GM12878 (cell line): ENCODE data around the gene PSMB7. TPM values are rescaled to one million over a fixed set of nuclear protein-coding genes. Genes with fewer than 3 reads are reported as not detected.

Source experiments
- ATAC-seq: fragments of 200-7000 bp; cut with Tn5 transposase; 3 replicates; pipeline ENCODE4 v1.9.1; 2020; ENCODE audit warnings: mild to moderate bottlenecking, moderate library complexity
- BruUV-seq: library from RNA; stranded (reverse); fragments of 400-500 nt; replicated peaks from 2 replicates; lab custom pipeline; 2021; lab: Mats Ljungman, UMichigan
- CTCF ChIA-PET: fragments of 300-600 bp; sonication (Branson Sonifier 250); formaldehyde crosslinking; extraction: SDS; loops from one replicate; lab custom pipeline; 2021; ENCODE audit warnings: inconsistent platforms; lab: Yijun Ruan, JAX
- POLR2A ChIA-PET: fragments of 350-600 bp; formaldehyde crosslinking; extraction: SDS; loops from one replicate; lab custom pipeline; 2021; ENCODE audit warnings: inconsistent platforms; lab: Charles Lee
- RAD21 ChIA-PET: fragments of 300-600 bp; sonication (Branson Sonifier 250); formaldehyde crosslinking; loops from one replicate; lab custom pipeline; 2023; ENCODE audit warnings: antibody characterized with exemption; ENCODE audit not compliant: unreplicated experiment; lab: Charles Lee
- SMC1A ChIA-PET: fragments of 300-600 bp; sonication (Branson Sonifier 250); formaldehyde crosslinking; loops from one replicate; lab custom pipeline; 2023; ENCODE audit not compliant: unreplicated experiment, uncharacterized antibody; lab: Charles Lee
- DNase-seq: peaks from one replicate; pipeline ENCODE4 v3.0.0-alpha.2; 2011; ENCODE audit warnings: low read depth, low spot score
- FAIRE-seq: peaks from 3 replicates; lab custom pipeline; 2011; peaks lifted over from hg19 to GRCh38; lab: Jason Lieb, UNC
- H2AFZ ChIP-seq: 2 replicates; pipeline ENCODE4 v1.6.0; 2011; ENCODE audit warnings: low read depth, low read length, control low read depth; ENCODE audit not compliant: control insufficient read depth
- H3K27ac ChIP-seq: 2 replicates; pipeline ENCODE4 v1.5.1; 2011; ENCODE audit warnings: control low read depth; ENCODE audit not compliant: control insufficient read depth, insufficient read depth
- H3K27me3 ChIP-seq, 2 experiments: replicated peaks in 1 of 2; 2 replicates each; pipeline versions ENCODE4 v1.6.0 to v1.6.1; 2011; ENCODE audit warnings: low read length in 1 of 2; ENCODE audit not compliant: control insufficient read depth in 2 of 2, insufficient read depth in 2 of 2
- H3K36me3 ChIP-seq, 2 experiments: 2 replicates each; pipeline ENCODE4 v1.5.1; 2011; ENCODE audit warnings: low read length in 1 of 2; ENCODE audit not compliant: control insufficient read depth in 2 of 2, insufficient read depth in 2 of 2
- H3K4me1 ChIP-seq: 2 replicates; pipeline ENCODE4 v1.6.1; 2011; ENCODE audit warnings: mild to moderate bottlenecking, low read length, moderate library complexity, mixed read lengths; ENCODE audit not compliant: control insufficient read depth, insufficient read depth
- H3K4me2 ChIP-seq: 2 replicates; pipeline ENCODE4 v1.6.0; 2011; ENCODE audit warnings: control low read depth; ENCODE audit not compliant: control insufficient read depth, insufficient read depth
- H3K4me3 ChIP-seq: fragments of 200-600 bp; sonication (generic); 2 replicates; pipeline ENCODE4 v1.5.1; 2016
- H3K79me2 ChIP-seq: 2 replicates; pipeline ENCODE4 v1.6.0; 2011; ENCODE audit warnings: low read length; ENCODE audit not compliant: control insufficient read depth, insufficient read depth
- H3K9ac ChIP-seq: 2 replicates; pipeline ENCODE4 v1.8.0; 2011; ENCODE audit warnings: low read length, control low read depth, mixed read lengths; ENCODE audit not compliant: control insufficient read depth, insufficient read depth
- H3K9me3 ChIP-seq: replicated peaks from 3 replicates; pipeline ENCODE4 v1.5.1; 2011; ENCODE audit warnings: mild to moderate bottlenecking, low read length; ENCODE audit not compliant: control insufficient read depth, insufficient read depth
- H4K20me1 ChIP-seq: 2 replicates; pipeline ENCODE4 v1.6.0; 2011; ENCODE audit not compliant: control insufficient read depth, insufficient read depth
- CEBPB ChIP-seq, 2 experiments: fragments of 150-350 bp in 1 of 2; IDR thresholded peaks; 2 replicates each; pipeline ENCODE4 v1.6.1; 2012 to 2014; ENCODE audit warnings: low read depth in 2 of 2, low read length in 2 of 2, borderline replicate concordance in 1 of 2, inconsistent platforms in 1 of 2
- POLR2A ChIP-seq: IDR thresholded peaks from 2 replicates; pipeline ENCODE4 v1.6.1; 2011; ENCODE audit warnings: low read depth, mild to moderate bottlenecking, low read length
- POLR2AphosphoS5 ChIP-seq: IDR thresholded peaks from 2 replicates; pipeline ENCODE4 v1.6.1; 2011; ENCODE audit warnings: mild to moderate bottlenecking, low read length, inconsistent platforms
- ZNF24 ChIP-seq: fragments of 450-650 bp; IDR thresholded peaks from 2 replicates; pipeline ENCODE4 v1.6.1; 2017; ENCODE audit warnings: antibody characterized with exemption, mild to moderate bottlenecking
- WGBS: methylation state at CpG from one replicate; pipeline ENCODE4 v1.1.6; 2016; ENCODE audit warnings: low lambda C conversion rate; ENCODE audit not compliant: insufficient replicate concordance, insufficient coverage; ENCODE audit errors: missing lambda C conversion rate; 5-methylcytosine and 5-hydroxymethylcytosine counted together
- in situ Hi-C: fragments of 300-500 bp; cut with MboI; formaldehyde crosslinking; loops from 9 replicates; pipeline ENCODE4 v1.14.3; 2018; ENCODE audit warnings: mixed read lengths
- intact Hi-C: fragments of 100-400 bp; cut with micrococcal nuclease; formaldehyde crosslinking; loops from one replicate; pipeline ENCODE4 v1.14.2; 2022; ENCODE audit not compliant: unreplicated experiment
- polyA plus RNA-seq, 11 experiments: library from polyadenylated mRNA; depleted of rRNA in 4 of 11; unstranded in 6 of 11; stranded (reverse) in 5 of 11; fragments of >200 nt; fragmentation: Nextera tagmentation in 4 of 11; fragmentation: Illumina TruSeq in 1 of 11; extraction: Ambion mirVana in 4 of 11; extraction: Trizol in 1 of 11; gene quantifications; 1 replicate in 1 of 11; 2 replicates in 10 of 11; pipeline versions ENCODE4 v1.2.1 to v1.2.3, GENCODE V29; 2011 to 2016; ENCODE audit warnings: inconsistent platforms in 2 of 11, missing spikeins in 2 of 11, low read depth in 1 of 11
- total RNA-seq, 4 experiments: library from RNA; depleted of rRNA in 3 of 4; stranded (reverse); fragments of >200 nt in 3 of 4; fragmentation: Illumina TruSeq in 1 of 4; extraction: Trizol in 1 of 4; gene quantifications; 2 replicates each; pipeline versions ENCODE4 v1.2.1 to v1.2.3, GENCODE V29; 2013 to 2021

The PSMB7 gene
- total and polyA plus RNA-seq, 10 of the 15 experiments (the other 5 are each of a cell fraction or from before 2014, with no cell fraction given), result 174 to 564 (median 268) TPM

DNA sequence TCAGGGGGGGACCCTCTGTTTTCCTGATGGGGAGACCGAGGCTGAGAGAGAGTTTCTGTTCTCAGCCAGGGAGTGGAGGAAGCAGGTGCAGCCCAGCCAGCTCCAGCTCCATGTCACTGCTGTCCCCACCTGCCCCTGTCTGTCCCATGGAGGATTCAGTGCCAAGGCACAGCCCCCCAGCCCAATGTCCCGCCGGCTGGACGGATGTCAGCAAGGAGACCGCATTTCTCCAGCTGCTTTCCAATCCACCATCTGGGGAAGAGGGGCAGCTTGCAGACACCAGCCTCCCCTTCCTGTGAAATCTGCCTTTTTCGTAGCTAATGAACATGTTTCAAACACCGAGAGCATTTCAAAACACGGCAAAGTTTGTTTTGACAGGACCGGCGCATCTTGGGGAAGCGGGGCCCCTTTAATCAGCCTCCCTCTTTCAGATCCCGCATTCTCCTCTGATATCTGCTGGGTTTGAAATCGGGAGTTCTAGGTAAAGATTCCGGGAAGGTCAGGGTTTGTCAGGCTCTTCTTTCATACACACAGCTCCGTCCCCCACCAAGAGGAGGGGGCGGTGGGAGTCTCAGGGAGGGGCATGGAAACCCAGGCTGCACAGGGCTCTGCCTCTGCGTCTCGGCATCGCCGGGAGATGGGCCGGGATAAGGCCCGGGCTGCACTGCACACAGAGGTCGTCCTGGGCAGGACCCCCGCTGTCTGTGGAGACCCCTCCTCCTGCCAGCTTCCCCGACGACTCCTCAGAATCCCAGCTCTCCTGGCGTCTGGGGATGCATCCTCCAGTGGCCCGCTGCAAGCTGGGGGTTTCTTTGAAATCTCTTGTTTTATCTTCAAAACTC is 82.7 kb downstream of the PSMB7 start:
- in situ Hi-C loops, result no loop called here
- H3K36me3 ChIP-seq, result peaks cover 26 to 48% of the 10 kb centered on the region in 2 experiments
- WGBS, result 88% methylated on average over 24 of the region's 28 CpGs
- H3K9ac ChIP-seq, result no peak overlapping the region
- no peak for ATAC-seq
- TF ChIP-seq CEBPB (IDR thresholded peaks at IDR 0.05; ENCODE audit: borderline replicate concordance in 1 of 2, low read depth in 2 of 2, low read length in 2 of 2) (no peak), POLR2A (peak; percentile 41; the same call in 1 of the 2 replicates)
- TF ChIP-seq, all 136 proteins: peak for 1
- no peak overlapping the region for H3K4me2 ChIP-seq
- H3K4me3 ChIP-seq, result no peak overlapping the region
- ChIA-PET POLR2A (no interaction called here), SMC1A (no interaction called here), CTCF (interaction anchor here (1.0 kb wide), 1 partner anchor 206 kb away, joined by 5 read pairs; no protein-coding TSS in a partner anchor), RAD21 (interaction anchor here (1.2 kb wide), 2 partner anchors 201 to 209 kb away, joined by 3 read pairs; no protein-coding TSS in a partner anchor)
- no peaks in the 10 kb centered on the region for H3K79me2 ChIP-seq
- no TSS peak for BruUV-seq
- FAIRE-seq (no peak), DNase-seq (no peak)
- intact Hi-C loops, result no loop called here
- no peaks in the 10 kb centered on the region for H3K27me3 ChIP-seq
- no peaks in the 10 kb centered on the region for H4K20me1 ChIP-seq
- no peak overlapping the region for H3K27ac ChIP-seq
- H2AFZ ChIP-seq, result no peak overlapping the region
- H3K9me3 ChIP-seq, result no peaks in the 10 kb centered on the region; the same call in 2 of the 3 replicates
- no peaks in the 10 kb centered on the region for H3K4me1 ChIP-seq

DNA sequence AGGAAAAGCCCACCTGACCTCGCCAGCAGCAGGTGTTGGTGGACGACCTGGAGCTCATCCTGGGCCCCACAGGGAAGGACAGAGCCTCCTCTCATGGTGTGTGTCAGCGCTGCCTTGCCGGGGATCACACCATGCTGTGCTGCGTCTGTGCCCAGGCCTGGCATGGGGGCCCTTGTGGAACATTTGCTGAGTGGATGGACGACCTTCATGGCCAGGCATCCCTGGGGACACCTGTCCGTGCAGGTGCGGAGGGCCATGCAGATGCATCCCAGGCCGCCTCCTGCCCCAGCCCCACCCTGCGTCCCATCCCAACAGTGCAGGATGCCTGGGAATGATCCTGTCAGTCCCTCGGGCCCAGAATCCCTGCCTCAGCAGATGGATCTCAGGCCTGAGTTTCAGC is 83.7 kb downstream of the PSMB7 start:
- no peak for DNase-seq
- Histone ChIP-seq H2AFZ (no peak overlapping the region), H3K4me2 (no peak overlapping the region), H3K4me3 (no peak overlapping the region), H3K36me3 (peaks cover 29 to 54% of the 10 kb centered on the region in 2 experiments), H3K9ac (no peak overlapping the region), H3K79me2 (no peaks in the 10 kb centered on the region; the same call in 1 of the 2 replicates), H3K27ac (no peak overlapping the region), H3K4me1 (no peaks in the 10 kb centered on the region), H3K9me3 (no peaks in the 10 kb centered on the region; the same call in 2 of the 3 replicates), H3K27me3 (no peaks in the 10 kb centered on the region), H4K20me1 (no peaks in the 10 kb centered on the region)
- ChIA-PET RAD21 (interaction anchor here (1.2 kb wide), 1 partner anchor 200 kb away, joined by 3 read pairs; no protein-coding TSS in a partner anchor), CTCF (interaction anchor here (0.9 kb wide), 1 partner anchor 203 kb away, joined by 3 read pairs; no protein-coding TSS in a partner anchor), SMC1A (no interaction called here), POLR2A (interaction anchor here (0.6 kb wide), 1 partner anchor 9 kb away, joined by 3 read pairs; no protein-coding TSS in a partner anchor)
- no TSS peak for BruUV-seq
- ATAC-seq, result no peak
- 90% methylated on average over 11 of the region's 11 CpGs for WGBS
- FAIRE-seq, result no peak
- in situ Hi-C loops, result no loop called here
- TF ChIP-seq POLR2A, result peak; percentile 51; the same call in 1 of the 2 replicates
- no peak for TF ChIP-seq ZNF24
- TF ChIP-seq POLR2AphosphoS5, result 0 out of 2 replicates have a peak, but pooled peaks have one; percentile 7
- intact Hi-C loops, result no loop called here
